ENCODE results near the gene CLIC5.
"Not testable (repeated sequence)": the region's sequence is repeated elsewhere in the genome, so short reads cannot be mapped to it uniquely, and the experiment has no call there.

Gene CLIC5

DNA sequence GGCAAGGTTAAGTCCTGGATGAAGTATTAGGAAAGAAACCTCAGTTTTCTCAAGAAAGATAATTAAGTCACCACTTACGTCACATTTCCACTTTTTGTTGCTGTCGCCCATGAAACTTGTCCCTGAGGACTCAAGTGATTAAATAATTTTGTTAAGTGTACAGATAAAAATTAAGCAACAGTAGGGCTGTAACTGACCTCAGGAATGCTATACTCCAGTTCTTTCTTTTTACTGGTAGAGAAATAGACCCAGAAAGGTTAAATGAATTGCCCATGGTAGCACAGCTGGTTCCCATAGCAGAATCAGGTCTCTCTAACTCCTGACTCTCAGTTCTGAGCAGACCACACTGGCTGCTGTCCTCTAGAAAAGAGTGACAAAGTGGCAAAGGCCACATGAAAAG is 54.5 kb downstream of the CLIC5 start:
- no peak for DNase-seq

DNA sequence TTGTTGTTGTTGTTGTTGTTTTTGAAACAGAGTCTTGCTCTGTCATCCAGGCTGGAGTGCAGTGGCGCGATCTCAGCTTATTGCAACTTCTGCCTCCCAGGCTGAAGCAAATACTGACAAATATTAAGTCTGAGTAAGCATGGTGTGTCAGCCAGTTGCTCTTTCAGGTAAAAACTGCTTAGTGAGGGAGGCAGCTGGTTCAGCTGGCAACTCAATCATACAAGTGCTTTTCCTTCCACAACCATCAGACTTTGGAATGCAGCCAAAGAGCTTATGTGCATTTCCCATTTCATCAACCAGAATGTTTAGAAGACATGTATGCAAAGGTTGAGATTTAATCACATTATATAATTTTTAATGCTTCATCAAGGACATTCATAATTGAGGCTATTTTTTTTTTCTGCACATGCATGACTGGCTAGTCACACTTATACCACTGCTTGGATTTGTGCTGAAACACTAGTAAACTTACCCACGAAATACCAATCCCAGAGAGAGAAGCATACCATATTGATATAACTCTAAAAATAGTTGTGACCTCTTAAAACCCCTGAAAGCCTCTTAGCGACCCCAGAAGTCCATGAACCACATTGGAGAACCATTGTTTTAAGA is 56.0 kb downstream of the CLIC5 start:
- DNase-seq: no peak

DNA sequence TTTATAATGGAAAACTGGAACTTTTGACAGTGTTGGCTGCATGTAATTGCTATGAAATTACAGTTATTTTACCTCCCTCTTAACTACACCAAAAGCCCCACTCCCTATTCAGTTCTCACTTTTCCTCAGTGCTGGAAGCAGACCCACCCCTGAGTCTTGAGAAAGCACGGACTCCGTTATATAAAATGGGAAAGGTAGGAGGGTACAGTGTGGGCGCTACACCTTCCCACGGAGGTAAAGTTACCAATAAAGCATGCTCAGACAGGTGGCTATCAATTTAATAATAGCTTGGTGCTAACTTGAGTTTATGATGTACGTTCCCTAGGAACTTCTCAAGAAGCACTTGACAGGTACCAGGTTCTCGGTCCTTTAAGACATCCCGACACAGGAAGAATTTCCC is 59.0 kb downstream of the CLIC5 start:
- DNase-seq: no peak

DNA sequence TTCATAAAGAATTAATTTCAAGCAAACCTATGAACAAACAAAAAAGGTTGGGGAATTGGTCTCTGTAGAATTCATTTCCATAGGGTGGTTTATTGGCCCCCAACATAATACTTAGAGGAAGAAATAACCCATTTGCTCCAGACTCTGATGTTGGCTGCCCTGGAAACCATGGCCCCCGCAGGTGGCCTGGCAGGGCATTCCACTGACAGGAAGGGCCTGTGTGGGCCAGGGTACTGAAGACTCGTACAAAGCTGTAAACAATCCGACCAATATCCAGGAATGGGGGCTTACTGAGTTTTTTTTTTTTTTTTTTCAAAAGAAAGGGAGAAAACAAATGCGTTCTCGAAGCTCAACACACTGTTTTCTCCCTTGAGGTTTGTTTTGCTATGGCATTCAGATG is 59.5 kb downstream of the CLIC5 start:
- no peak for DNase-seq

DNA sequence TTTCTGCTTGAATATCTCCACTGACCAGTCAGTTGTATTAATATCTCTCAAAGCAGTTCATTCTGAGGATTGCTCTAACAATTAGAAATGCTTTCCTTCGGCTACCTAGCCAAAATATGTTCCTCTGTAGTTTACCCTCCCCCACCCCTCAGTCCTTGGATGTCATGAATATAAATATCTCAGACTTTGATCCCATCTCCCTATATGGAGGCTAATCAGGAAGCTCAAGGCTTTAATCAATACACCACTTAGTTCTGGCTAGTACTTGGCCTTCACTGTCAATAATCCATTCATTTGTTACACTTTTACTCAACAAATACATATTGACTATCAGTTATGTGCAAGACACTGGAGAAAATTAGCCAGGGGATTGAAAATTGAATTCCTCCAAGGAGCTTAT is 60.1 kb downstream of the CLIC5 start:
- no peak for DNase-seq

DNA sequence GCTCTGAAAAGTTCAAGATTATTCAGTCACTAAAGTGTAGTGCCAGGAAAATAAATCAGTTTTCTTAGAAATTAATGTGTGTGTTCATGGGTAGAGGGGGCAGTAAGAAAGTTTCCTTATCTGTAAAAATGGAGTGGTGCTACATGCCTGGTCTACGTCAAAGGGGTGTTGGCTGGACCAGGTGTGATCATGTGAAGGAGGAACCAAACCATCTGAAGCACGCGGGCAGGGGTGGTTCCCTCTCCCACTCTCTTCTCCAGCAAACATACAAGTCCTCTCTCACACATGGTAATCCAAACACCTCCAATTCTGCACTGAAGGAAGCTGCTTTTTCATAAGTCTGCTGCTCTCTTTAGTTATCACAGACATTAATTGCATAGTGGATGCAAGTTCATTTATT is 63.1 kb downstream of the CLIC5 start:
- no peak for DNase-seq

DNA sequence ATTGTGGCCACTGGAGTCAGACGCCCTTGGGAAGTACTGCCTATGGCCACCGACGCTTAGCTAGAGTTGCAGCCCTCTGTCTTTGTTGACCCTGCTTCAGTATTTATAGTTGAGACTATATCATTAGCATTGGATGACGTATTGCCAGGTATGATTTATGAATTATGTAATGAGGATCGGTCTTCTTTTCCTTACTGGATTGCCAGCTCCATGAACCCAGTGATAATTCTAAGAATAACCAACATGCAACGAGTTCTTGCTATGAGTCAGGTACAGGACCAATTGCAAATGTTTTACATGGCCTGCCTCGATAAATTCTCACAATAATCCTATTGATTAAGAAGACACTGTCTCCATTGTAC is 63.5 kb downstream of the CLIC5 start:
- DNase-seq: no peak

DNA sequence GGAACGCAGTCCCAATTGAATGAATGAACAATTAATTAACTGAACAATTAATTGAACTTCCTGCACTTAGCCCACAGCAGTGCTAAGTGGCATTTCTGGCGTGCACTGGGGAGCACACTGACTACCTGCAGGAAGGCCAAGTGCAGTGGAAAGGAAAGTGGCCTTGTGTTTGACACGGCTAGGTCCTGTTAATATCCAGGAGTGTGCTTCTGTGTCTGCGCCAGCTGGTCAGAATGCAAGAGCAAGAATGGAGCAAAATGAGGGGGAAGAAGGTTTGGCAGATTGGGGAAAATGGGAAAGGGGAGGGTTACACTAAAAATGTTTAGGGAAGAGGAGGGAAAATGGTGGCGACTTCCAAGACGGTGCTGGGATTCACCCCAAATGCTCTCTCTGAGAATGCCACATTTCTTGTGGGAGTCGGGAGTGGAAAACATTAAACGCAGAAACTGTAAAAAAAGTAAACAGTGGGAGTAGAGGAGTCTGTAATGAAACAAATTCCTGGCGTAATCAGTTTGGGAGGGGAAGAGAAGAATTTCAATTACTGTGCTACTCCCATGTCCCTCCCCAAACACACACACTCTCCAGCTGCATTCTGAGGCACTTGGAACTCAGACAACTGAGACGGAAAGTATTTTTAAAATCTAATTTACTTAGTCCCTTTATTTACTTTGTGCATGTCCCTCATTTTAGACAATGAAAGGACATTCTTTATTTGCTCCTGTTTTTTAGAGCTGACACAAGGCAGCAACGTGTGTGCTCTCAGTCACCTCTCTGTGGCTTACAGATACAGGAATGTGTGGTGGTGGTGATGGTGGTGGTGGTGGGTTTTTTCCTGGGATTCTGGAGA is 64.1 kb downstream of the CLIC5 start:
- DNase-seq: no peak

DNA sequence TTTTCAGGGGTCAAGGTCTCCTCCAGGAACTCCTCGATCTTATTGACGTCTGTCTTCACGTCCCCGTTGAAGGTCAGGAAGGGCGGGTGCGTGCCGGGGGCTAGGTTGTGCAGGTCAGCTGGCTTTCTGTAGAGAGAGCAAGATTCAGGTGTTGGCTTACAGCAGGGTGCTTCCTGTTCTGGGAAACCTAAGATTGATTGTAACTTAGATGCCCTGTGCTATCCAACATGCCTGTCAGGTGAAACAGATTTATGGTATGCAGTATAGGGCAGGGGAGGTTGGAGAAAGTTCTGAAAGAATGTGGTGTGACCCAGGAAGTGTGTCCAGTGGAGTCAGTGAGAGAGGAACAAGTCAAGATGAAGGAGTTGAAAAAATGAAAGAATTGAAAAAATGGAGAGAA is 66.4 kb downstream of the CLIC5 start:
- DNase-seq: no peak

DNA sequence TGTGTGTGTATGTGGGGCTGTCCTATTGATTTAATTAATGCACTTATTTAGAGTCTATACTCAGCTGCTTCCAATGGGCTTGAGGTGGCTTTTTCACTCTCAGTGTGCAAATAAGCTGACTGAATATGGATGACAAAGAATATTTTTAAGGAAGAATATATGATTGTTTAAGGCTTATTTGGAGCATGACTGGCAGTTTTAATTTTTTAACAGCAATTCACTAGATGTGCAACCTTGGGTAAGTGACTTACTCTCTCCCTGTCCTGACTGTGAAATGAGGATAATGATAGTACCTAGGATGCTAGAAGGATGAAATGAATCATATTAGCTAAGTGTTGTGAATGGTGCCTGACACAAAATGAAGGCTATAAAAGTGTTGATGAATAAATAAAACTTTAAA is 67.9 kb downstream of the CLIC5 start:
- no peak for DNase-seq

DNA sequence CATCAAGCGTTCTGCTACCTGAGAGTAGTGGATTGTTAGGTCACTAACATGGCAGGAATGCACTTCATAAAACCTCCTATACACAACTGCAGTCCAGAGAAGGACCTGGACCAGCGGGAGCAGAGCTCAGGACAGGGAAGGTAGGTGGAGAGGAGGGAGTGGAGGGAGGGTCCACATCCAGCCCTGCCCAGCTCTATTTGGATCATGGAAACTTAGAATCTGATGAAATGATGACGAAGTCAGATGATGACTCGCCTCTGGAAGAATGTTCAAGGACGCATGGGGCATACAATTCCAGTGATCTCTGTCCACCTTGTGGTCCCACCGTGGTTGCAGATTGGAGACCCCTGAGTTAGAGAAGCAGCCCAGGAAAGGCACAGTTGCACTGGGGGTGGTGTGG is 68.8 kb downstream of the CLIC5 start:
- DNase-seq: no peak

DNA sequence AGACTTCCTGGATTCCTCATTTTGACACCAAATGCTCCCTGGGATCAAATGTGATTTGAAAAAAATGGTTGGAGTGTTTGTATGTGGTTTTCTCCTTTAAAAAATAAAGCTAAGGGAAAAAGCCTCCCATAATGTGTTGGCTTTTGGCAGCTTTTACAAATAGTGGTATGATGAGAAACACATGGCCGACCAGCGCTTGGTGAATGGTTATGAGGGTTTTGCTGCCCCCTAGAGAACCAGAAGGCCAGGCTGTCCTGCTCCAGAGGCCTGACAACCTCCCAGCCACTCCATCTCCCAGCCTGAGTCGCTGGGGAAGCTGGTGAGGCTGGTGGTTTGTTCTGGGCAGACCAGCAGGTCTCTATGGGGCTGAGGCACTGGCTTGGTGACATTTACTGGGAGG is 69.3 kb downstream of the CLIC5 start:
- no peak for DNase-seq

DNA sequence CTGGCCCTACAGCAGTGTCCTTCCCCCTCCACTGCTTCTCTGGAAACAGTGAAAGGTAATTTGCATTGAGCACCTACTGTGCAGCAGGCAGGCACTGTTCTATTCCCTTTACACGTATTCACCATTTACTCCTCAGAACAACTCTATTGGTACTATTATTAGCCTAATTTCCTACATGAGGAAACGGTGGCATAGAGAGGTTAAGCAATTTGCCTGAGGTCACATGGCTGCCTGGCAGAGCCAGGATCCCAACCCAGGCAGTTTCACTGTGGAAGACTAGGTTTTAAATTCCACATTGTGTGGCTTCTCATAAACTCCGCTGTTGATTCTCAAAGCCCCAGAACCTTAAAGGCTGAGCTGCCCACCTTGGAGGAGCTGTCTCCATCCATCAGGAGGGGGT is 72.7 kb downstream of the CLIC5 start:
- no peak for DNase-seq

DNA sequence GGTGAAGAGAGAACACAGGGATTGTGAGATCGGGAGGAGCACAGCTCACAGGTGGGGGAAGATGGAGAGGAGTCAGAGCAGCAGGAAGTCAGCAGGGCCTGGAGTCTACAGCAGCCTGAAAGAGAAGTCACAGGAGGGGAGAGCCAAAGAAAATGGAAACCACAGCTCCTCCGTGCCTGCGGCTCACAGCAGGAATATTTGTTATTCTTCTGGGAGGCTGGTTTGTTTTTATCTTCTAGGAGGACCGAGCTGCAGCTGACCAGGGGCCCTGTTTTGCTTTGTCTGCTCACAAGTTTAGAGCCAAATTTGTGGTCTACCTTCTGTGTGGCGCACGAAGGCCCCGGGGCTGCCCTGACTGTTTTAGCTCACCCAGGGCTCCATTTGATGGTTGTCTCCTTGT is 81.8 kb downstream of the CLIC5 start:
- DNase-seq: no peak

DNA sequence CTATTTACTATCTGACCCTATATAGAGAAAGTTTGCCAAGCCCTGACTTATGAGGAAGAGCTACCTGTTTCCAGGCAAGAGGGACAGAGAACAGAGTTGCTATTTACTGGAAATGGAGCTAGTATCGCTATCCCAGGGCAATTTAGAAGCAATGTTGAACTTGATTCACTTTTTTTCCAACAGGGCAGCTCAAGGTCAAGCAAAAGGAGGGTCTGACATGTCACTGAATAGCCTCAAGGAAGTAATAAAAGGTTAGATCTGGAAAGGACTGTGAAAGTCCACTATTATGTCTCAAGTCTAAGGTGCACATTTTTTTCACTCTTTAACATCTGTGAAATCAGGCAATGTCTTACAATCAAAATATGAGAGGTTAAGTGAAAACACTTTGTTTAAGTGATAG is 84.4 kb downstream of the CLIC5 start:
- no peak for DNase-seq

DNA sequence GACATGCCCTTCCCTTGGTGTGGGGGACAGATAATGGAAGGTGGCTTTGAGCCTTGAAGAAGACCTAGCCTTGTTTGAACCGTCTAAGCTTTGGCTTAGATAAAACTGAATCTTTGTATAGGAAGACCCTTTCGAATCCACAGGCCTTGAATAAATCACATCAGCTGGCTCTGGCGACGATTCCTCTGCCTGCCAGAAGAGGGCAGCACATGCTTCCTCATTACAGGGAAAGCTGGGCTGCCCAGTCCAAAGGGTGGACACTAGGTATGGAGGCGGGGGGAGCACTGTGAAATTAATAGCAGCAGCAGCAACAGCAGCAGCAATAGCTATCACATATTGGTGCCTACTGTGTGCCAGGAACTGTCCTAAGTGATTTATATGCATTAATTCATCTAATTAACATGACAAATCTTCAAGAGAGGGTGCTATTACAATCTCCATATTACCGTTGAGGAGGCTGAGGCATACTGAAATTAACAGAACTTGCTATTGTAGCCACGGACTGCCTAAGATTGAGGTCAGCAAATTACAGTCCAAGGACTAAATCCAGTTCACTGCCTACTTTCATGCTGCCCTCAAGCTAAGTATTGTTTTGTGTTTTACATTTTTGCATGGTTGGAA is 85.1 kb downstream of the CLIC5 start:
- peak; percentile 68 for DNase-seq

DNA sequence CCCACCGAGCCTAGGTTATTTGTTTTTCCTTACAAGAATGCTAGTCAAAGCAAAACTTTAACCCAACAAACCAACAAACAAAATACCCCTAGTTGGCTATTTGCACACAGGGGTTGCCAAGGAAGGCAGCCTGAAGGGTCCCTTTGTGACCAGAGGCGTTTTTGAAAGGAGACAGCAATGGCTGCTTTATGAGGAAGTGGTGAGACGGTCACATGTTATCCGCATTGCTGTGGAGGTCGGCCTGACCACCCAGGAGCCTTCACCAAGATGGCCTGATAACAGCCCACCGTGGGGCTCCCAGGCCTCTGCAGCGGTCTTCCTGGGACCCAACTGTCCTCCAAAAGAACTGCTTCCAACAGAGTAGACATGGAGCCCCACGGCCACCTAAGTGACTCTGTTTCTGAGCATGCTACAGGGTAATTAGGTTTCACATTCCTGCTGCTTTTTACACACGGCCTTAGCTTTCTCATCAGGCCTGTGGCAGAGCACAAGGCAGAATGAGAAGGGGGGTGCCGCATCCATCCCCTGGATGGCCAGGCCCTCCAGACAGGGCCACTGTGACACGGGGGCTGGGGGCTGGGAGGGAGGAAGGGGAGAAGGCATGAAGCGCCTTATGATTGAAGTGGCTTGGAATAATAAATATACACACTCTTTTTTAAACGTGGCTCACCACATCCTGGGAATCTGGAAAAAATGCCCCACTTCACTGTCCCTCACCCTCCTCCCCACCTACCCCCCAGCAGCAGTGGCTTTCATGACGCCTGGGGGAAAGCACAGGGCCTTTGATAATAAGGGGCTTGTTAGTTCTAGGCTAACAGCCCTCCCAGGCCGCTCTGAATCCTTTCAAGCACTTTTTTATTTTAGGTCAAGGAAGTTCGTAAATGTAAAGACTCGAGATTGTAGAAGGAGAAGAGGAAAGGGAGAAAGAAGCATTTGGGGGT is 86.0 kb downstream of the CLIC5 start:
- DNase-seq: no peak

DNA sequence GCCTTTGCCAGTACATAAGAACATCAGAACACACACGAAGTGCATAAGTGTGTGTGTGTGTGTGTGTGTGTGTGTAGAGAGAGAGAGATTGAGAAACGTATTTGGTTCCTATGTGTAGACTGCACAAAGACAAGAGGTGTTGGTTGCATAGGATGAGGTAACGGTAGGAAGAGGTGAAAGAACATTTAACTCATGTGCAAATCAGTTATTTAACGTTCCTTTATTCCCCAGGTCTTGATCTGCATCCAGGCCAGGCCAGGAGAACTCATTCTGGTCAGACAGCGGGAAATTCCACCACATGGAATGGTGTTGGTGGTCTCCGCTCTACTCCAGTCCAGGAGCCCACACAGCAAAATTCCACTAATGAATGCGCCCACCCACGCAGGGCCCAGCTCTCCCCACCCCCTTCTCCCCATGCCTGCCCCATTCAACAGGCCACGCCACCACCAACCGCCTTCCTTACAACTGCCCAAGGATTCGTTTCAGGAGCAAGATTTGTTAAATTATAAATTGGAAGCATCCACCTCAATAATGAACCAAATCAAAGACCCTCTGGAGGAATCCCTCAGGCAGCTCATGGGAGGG is 86.8 kb downstream of the CLIC5 start:
- no peak for DNase-seq

DNA sequence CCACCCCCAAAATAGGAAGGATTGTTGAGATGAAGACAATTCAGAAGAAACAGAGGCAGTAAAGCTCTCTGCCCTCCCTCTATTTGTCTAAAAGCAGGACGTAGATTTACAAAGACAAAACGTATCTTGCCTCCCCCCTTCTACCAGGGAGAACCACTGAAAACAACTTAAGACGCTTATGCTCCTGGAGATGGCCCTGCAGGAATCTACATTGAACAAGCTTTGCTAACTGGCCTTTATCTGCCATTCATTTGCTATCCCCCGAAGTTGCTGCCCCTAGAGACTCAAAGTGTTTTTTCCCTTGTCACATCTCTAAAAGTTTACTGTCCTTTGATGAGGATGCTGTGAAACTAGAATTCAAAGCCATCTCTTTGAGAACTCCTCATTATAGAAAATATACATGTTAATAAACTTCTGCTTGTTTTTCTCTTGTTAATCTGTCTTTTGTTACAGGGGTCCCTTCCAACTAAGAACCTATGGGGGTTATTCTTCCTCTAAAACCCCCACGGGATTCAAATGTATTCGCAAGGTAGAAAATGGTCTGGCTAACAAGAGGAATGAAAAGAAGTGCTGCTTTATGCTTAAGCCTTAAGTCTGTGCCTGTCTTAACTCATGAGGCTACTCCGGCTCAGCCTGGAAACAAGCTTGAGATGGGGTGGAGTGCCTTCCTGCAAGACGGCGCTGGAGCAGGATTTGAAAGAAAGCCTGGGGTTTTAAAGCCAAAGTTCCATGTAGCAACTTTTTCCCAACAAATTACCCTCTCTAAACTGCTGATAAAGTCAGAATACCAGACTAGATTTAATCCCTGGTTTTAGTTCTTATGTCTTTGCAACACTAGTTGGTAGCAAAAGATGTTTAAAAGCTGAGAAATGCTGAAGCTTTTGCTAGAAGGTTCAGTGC is 88.0 kb downstream of the CLIC5 start:
- DNase-seq: no peak

DNA sequence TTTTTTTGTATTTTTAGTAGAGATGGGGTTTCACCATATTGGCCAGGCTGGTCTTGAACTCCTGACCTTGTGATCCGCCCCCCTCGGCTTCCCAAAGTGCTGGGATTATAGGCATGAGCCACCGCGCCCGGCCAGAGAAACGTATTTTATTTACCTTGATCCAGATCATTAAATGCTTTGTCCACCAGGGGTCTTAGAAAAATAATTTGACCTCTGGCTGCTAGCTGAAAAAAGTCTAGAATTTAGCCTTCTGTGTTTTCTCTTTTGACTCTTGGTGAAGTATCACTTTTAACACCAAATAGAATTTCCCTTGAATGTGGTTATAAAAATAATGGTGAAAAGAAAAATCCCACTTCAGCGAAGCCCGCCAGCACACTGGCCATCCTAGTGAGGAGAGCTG is 89.2 kb downstream of the CLIC5 start:
- not testable (repeated sequence) for DNase-seq

DNA sequence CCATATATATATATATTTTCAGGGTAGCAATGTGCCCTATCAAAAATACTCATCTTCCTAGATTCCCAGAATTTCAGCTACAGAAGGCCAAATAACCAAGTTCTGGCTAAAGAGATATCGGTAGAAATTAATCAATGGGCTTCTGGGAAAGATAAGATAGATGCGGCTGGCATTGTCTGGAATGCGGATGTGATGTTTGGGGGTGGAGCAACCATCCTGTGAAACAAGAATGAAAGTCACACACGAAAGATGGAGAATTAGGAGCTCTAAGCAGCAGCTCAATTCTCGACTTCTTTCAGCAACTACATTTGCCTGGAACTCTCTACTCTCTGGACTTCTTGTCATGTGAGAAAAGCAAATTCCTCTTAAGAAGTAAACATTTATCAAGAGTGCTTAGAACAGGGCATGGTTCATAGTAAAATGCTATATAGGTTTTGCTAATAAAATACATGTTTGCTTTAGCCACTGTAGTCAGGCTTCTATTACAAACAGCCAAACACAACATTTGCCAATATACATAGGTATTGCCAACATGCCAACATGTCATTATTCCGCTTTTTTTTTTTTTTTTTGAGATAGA is 90.8 kb downstream of the CLIC5 start:
- no peak for DNase-seq
